ENCODE results near the gene CRYZ. TPM values are rescaled to one million over a fixed set of nuclear protein-coding genes. Genes with fewer than 3 reads are reported as not detected.
A peak's percentile ranks its signal among the peaks of the same experiment; 100 is the strongest.
"Not testable (repeated sequence)": the region's sequence is repeated elsewhere in the genome, so short reads cannot be mapped to it uniquely, and the experiment has no call there.

The CRYZ gene, protein sequence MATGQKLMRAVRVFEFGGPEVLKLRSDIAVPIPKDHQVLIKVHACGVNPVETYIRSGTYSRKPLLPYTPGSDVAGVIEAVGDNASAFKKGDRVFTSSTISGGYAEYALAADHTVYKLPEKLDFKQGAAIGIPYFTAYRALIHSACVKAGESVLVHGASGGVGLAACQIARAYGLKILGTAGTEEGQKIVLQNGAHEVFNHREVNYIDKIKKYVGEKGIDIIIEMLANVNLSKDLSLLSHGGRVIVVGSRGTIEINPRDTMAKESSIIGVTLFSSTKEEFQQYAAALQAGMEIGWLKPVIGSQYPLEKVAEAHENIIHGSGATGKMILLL
- 36.1 and 39.0 TPM in 2 replicates for total RNA-seq (2014; rRNA removed; shearing (Covaris generic))

DNA sequence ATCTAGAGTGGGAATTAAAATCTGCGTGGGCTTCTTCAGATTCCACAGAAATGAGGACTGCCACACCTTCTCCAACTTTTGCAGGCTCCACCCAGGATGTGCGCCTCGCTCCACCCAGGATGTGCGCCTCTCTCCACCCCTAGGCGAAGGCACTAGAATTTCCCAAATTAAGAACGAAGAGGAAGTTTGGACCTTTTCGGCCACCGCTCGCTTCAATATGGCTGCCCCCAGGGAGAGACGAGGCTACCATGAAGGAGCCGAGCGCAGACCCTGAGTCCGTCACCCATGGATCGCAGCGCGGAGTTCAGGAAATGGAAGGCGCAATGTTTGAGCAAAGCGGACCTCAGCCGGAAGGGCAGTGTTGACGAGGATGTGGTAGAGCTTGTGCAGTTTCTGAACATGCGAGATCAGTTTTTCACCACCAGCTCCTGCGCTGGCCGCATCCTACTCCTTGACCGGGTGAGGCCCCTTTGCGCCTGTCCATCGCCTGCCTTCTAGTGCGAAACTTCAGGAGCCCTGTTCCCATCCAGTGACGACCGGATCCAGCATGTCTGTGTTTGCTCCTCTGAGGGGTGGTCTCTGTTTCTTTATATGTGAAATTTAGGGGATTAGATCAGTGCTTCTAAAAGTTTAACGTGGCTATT is at the start of gene CRYZ, which contains the start of gene TYW3:
CRYZ (minus strand) TSS at position 91 of the 644 bp plus-strand sequence. CDS start 8,229 bp downstream, outside the sequence.
TYW3 (plus strand) TSS at position 193 of the 644 bp plus-strand sequence; CDS start at position 286, 93 bp downstream.
- H3K4me1 ChIP-seq: 0 out of 2 replicates have a peak, but pooled peaks cover 7% of the 10 kb centered on the region
- H3K27ac ChIP-seq: peak within 1 kb of the TSS; percentile 86
- peak; percentile 92 to 97 for DNase-seq
- H3K4me3 ChIP-seq: peak within 1 kb of the TSS; percentile 83
- H3K36me3 ChIP-seq: peaks cover 22% of the 10 kb centered on the region
- no peaks in the 10 kb centered on the region for H3K9me3 ChIP-seq (replicated peaks)
- H3K27me3 ChIP-seq: no peaks in the 10 kb centered on the region

DNA sequence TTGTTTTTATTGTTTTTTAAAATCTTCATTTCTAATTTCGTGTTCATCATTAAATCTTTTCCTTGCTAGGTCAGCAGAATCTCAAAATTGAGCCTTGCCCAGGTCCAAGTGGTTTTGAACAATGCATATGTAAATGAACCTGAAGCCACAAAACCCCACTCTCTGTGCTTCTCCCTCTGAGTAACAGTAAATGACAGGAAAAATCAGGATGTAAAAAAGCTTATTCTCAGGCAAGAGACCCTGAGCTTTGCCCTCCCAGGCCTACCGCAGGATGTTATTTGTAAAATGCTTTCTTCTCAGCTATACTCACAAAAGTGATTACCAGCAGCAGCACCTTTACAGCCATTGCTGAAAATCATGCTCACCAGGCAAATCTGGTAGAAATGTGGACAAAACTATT is 47.7 kb upstream of the CRYZ start:
- H3K9me3 ChIP-seq (replicated peaks): no peaks in the 10 kb centered on the region
- H3K36me3 ChIP-seq: no peaks in the 10 kb centered on the region
- no peak overlapping the region for H3K4me3 ChIP-seq
- no peak for DNase-seq
- no peaks in the 10 kb centered on the region for H3K27me3 ChIP-seq
- H3K4me1 ChIP-seq: no peaks in the 10 kb centered on the region
- no peak overlapping the region for H3K27ac ChIP-seq

DNA sequence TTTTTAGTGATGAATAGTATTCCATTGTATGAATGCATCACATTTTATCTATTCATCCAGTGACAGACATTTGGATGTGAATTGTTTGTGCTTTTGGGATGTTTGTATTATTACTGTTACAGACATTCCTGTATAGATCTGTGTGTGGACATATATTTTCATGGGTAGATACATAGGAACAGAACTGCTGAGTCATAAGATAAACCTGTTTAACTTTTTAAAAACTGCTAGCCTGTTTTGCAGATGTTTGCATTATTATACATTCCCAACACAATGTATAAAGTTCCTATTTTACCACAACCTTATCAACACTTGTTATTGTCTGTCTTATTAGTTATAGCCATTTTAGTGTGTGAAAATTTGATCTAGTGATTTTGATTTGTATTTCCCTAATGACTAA is 46.9 kb upstream of the CRYZ start:
- Histone ChIP-seq H3K27me3 (no peaks in the 10 kb centered on the region), H3K9me3 (replicated peaks) (no peaks in the 10 kb centered on the region), H3K4me3 (no peak overlapping the region), H3K27ac (no peak overlapping the region), H3K4me1 (no peaks in the 10 kb centered on the region), H3K36me3 (no peaks in the 10 kb centered on the region)
- DNase-seq: no peak

DNA sequence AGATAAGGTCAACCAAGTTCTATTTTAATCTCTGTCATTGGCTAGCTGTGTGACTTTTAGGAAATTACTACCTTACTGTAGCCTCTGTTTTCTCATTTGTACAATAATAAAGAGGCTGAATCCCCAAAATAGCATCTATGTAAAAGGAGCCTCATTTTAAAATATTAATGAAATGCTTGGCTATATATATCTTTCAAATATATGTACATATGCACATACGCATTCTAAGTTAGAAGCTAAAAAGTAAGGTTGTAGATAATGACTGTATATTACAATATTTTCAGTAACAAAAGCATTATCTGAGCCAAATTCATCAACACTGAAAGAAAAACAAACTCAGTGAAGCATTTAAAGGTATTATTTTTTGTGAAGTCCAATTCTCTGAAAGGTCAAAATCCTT is 44.7 kb upstream of the CRYZ start:
- no peak overlapping the region for H3K27ac ChIP-seq

DNA sequence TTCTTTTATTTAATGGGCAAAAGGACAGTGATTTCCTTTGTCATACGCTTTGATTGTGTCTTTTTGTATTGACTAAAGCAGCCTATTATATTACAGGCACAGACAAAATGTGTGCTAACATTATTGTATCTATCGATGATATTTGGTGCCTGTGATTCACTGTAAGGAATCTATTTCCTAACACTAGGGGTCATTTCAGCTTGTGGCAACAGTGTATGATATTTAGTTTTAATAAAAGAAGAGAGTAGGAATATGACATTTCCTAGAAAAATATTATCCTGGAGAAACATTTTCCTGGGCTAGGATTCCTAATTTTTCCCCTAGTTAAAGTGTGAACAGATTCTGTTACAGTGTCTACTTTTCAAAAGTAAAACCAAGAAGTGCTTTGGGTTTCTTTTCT is 42.9 kb upstream of the CRYZ start:
- Histone ChIP-seq H3K27me3 (no peaks in the 10 kb centered on the region), H3K36me3 (no peaks in the 10 kb centered on the region), H3K4me3 (no peak overlapping the region), H3K27ac (no peak overlapping the region), H3K4me1 (no peaks in the 10 kb centered on the region), H3K9me3 (replicated peaks) (no peaks in the 10 kb centered on the region)
- no peak for DNase-seq

More for the DNA sequence above, 44.7 kb upstream of the CRYZ start:
- Histone ChIP-seq H3K4me1 (no peaks in the 10 kb centered on the region), H3K4me3 (no peak overlapping the region), H3K27me3 (no peaks in the 10 kb centered on the region), H3K9me3 (replicated peaks) (no peaks in the 10 kb centered on the region), H3K36me3 (no peaks in the 10 kb centered on the region)
- no peak for DNase-seq

DNA sequence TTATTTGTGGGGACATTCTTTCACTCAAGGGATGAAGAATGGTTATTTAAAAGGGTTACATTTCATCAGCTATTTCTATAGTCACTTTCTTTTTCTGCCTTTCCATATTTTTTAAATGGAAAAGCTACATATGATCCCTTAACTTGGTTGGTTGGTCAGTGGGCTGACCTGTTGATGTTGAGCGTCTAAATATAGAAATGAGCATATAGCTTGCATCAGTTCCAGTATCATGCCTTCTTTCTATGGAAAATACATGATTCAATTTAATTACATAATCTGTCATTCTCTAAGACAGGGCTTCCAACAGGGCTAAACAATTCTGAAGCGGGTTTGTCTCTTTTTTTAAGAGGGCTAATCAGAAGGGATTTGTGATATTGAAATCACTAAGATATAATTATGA is 40.7 kb upstream of the CRYZ start:
- H3K4me1 ChIP-seq: no peaks in the 10 kb centered on the region
- no peak overlapping the region for H3K27ac ChIP-seq
- H3K4me3 ChIP-seq: no peak overlapping the region
- H3K36me3 ChIP-seq: no peaks in the 10 kb centered on the region
- H3K27me3 ChIP-seq: no peaks in the 10 kb centered on the region
- no peak for DNase-seq
- H3K9me3 ChIP-seq (replicated peaks): no peaks in the 10 kb centered on the region

DNA sequence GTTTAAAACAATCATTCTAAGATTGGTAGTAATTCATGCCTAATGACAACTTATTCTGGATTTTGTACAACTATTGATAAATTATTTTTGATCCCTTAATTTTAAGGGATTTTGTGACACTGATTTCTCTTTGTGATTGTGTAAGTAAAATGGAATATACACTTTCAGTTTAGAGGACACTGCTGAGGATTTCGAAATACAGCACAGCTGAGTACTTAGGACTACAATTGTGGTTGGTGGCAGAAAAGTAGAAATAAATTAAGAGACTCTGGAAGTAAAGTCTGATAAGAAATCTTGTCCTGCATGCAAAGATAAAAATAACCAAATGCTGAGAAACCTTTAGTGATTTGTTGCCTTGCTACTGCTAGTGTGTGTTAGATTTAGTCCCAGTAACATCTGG is 40.1 kb upstream of the CRYZ start:
- H3K4me1 ChIP-seq: no peaks in the 10 kb centered on the region
- H3K27ac ChIP-seq: no peak overlapping the region
- no peaks in the 10 kb centered on the region for H3K36me3 ChIP-seq
- no peak overlapping the region for H3K4me3 ChIP-seq
- no peaks in the 10 kb centered on the region for H3K9me3 ChIP-seq (replicated peaks)
- no peaks in the 10 kb centered on the region for H3K27me3 ChIP-seq
- no peak for DNase-seq

DNA sequence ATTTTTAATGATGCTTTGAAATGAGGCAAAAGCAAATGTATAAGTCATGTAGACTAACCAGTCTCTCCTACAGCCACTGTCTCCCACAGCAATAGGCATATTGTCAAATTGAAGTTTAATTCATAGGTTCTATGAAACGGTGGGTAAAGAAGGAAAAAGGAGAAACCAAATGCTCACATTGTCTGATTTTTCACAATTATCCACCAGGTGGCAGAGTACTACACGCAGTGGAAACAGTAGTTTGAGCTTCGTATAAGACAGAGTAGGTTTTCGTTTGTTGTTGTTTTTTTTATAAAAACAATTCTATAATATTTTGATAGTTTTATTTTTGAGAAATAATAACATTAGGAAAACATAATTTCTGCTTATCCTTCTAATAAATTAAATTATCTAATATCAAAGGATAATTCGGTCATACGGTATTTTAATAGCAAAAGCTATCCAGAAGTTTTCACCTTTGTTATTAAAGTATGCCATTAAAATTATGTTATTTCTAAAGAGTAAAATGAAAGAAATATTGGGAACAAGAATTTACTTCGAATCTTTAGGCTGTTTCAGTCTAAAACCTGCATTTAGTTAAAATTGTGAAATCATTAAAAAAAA is 39.2 kb upstream of the CRYZ start:
- Histone ChIP-seq H3K4me1 (no peaks in the 10 kb centered on the region), H3K9me3 (replicated peaks) (no peaks in the 10 kb centered on the region), H3K27ac (no peak overlapping the region), H3K27me3 (no peaks in the 10 kb centered on the region), H3K36me3 (no peaks in the 10 kb centered on the region), H3K4me3 (no peak overlapping the region)
- DNase-seq: peak in 1 of 2 experiments; percentile 69

DNA sequence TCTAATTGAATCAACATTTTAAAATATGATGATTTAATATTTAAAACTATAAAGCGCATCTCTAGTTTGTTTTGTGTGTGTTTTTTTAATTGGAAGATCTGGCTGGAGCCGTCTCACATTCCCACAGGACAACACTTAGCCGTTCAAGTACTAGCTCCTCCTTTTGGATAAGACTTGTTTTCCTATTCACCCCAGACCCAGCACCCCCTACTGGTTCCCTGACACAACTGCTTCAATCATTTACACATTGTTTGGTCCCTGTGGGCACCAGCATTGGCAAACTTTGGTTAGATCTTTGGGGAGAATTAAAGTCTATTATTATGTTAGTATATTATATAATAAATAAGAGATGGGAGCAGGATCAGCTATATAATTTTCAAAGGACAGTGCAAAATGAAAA is 34.6 kb upstream of the CRYZ start:
- Histone ChIP-seq H3K36me3 (peaks cover 5% of the 10 kb centered on the region), H3K4me1 (no peaks in the 10 kb centered on the region), H3K9me3 (replicated peaks) (no peaks in the 10 kb centered on the region), H3K27ac (no peak overlapping the region), H3K27me3 (no peaks in the 10 kb centered on the region), H3K4me3 (no peak overlapping the region)
- DNase-seq: peak; percentile 17 to 44

DNA sequence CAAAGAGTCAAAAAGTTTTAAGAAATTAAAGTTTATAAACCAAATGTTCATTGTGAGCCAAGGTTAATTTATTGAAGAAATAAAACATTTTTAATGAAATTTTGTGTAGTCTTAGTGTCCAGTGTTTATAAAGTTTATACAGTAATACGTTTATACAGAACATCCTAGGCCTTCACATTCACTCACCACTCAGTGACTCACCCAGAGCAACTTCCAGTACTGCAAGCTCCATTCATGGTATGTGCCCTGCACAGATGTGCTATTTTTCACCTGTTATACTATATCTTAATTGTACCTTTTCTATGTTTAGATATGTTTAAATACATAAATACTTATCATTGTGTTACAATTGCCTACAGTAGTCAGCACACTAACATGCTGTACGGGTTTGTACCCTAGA is 33.7 kb upstream of the CRYZ start:
- Histone ChIP-seq H3K4me3 (no peak overlapping the region), H3K4me1 (no peaks in the 10 kb centered on the region), H3K27ac (no peak overlapping the region), H3K36me3 (peaks cover 14% of the 10 kb centered on the region), H3K9me3 (replicated peaks) (no peaks in the 10 kb centered on the region), H3K27me3 (no peaks in the 10 kb centered on the region)
- DNase-seq: no peak

DNA sequence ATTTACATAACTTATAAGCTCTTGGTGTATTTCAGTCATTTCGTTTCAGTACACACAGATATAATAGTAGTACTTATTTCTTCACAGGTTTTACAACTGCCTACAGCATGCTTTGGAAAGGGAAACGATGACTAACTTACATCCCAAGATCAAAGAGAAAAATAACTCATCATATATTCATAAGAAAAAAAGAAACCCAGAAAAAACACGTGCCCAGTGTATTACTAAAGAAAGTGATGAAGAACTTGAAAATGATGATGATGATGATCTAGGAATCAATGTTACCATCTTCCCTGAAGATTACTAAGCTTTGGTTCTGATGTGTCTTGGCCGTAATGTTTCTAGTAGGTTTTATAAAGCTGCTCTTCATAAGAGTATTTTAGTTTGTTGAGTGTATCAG is 31.0 kb upstream of the CRYZ start:
- H3K36me3 ChIP-seq: peaks cover 15% of the 10 kb centered on the region
- H3K4me1 ChIP-seq: no peaks in the 10 kb centered on the region
- H3K4me3 ChIP-seq: no peak overlapping the region
- H3K27ac ChIP-seq: no peak overlapping the region
- H3K9me3 ChIP-seq (replicated peaks): no peaks in the 10 kb centered on the region
- no peaks in the 10 kb centered on the region for H3K27me3 ChIP-seq
- DNase-seq: no peak

DNA sequence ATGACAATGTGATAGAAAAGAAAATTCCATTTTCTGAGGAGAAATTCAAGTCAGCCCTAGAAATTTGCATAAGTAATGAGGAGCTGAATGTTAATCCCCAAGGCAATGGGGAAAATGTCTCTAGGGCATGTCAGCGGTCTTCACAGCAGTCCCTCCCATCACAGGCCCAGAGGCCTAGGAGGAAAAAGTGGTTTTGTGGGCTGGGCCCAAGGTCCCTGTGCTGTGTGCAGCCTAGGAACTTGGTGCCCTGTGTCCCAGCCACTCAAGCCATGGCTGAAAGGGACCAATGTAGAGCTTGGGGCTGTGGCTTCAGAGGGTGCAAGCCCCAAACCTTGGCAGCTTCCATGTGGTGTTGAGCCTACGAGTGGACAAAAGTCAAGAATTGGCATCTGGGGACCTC is 23.8 kb upstream of the CRYZ start:
- peaks cover 51% of the 10 kb centered on the region for H3K36me3 ChIP-seq
- H3K27ac ChIP-seq: not testable (repeated sequence)

DNA sequence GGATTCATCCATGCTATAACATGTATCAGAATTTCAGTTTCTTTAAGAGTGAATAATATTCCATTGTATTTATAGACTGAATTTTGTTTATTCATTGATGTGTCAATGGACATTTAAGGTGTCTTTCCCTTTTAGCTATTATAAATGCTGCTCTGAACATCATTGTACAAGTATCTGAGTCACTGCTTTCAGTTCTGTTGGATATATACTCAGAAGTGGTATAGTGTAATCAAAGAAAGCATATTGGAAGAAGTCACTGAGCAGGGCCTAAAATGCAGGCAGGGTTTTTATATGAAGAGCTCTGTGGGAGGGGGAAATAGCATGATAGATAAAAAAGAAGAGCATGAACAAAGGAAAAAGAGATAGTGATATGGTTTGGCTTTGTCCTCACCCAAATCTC is 22.6 kb upstream of the CRYZ start:
- Histone ChIP-seq H3K9me3 (replicated peaks) (no peaks in the 10 kb centered on the region), H3K4me1 (no peaks in the 10 kb centered on the region), H3K36me3 (peaks cover 50% of the 10 kb centered on the region), H3K27me3 (no peaks in the 10 kb centered on the region), H3K27ac (no peak overlapping the region), H3K4me3 (no peak overlapping the region)
- DNase-seq: no peak

More for the DNA sequence above, 23.8 kb upstream of the CRYZ start:
- H3K4me3 ChIP-seq; H3K9me3 ChIP-seq (replicated peaks); DNase-seq; H3K27me3 ChIP-seq; H3K4me1 ChIP-seq: not testable (repeated sequence)

DNA sequence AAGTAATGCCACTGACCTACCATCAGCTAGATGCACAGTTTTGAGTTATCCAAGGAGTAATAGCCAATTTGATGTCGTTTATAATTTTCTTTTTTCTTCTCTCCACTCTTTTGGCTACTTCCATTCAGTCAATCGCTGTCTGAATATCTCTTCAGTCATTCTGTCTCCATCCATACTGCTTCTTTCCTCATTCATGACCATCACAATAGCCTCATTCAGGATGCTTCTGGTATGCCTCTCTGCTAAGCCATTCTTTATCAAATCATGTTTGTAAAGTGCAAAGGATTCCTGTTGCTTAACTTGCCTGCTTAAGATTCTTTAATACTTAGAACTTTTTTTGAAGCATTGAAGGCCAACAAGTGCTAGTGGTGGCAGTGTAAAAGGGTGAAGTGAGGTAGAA is 20.3 kb upstream of the CRYZ start:
- Histone ChIP-seq H3K4me3 (no peak overlapping the region), H3K4me1 (no peaks in the 10 kb centered on the region), H3K27ac (no peak overlapping the region), H3K27me3 (no peaks in the 10 kb centered on the region), H3K36me3 (peaks cover 64% of the 10 kb centered on the region), H3K9me3 (replicated peaks) (no peaks in the 10 kb centered on the region)
- no peak for DNase-seq

DNA sequence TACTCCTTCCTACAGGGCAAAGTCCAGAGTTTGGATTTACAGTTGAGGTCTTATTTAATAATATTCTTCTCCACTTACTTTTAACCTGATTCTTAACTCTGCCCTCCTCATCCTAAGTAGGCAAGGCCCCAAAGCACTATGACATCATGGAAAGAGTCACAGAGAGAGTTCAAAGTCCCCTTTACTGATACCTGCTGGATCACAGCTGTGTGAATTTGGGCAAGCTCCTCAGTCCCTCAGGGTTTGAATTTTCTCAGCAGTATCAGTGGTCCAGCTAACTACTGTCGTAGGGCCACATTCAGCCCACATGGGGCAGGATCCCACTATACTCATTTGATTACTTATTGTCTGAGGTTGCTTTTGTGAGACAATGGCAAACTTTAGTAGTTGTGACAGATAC is 16.1 kb upstream of the CRYZ start:
- DNase-seq: no peak
- peaks cover 60% of the 10 kb centered on the region for H3K36me3 ChIP-seq
- H3K4me1 ChIP-seq: no peaks in the 10 kb centered on the region
- no peak overlapping the region for H3K27ac ChIP-seq
- no peaks in the 10 kb centered on the region for H3K27me3 ChIP-seq
- no peaks in the 10 kb centered on the region for H3K9me3 ChIP-seq (replicated peaks)
- no peak overlapping the region for H3K4me3 ChIP-seq
